Spleen (tissue), 11 donors: ENCODE results near the gene MEI4. TPM values are rescaled to one million over a fixed set of nuclear protein-coding genes. Genes with fewer than 3 reads are reported as not detected.

ENCODE experiments used
- DNase-seq: peaks from one replicate; pipeline ENCODE4 v3.0.0-alpha.2; 2020
- H3K27ac ChIP-seq, 8 donors: fragments of 200-600 bp; sonication (generic) in 7 of 8; 1 replicate in 4 of 8; 2 replicates in 4 of 8; pipeline versions ENCODE4 v1.5.0 to v1.8.0; 2016 to 2021; ENCODE audit warnings: inconsistent platforms in 4 of 8, mild to moderate bottlenecking in 4 of 8, moderate library complexity in 1 of 8
- H3K27me3 ChIP-seq, 7 donors: fragments of 200-600 bp; sonication (generic) in 6 of 7; replicated peaks in 1 of 7; 1 replicate in 4 of 7; 2 replicates in 3 of 7; pipeline versions ENCODE4 v1.5.0 to v1.8.0; 2016 to 2021; ENCODE audit warnings: inconsistent platforms in 3 of 7, mild to moderate bottlenecking in 1 of 7
- H3K36me3 ChIP-seq, 6 donors: fragments of 200-600 bp; sonication (generic) in 5 of 6; 1 replicate in 4 of 6; 2 replicates in 2 of 6; pipeline versions ENCODE4 v1.5.0 to v1.8.0; 2016 to 2021; ENCODE audit warnings: inconsistent platforms in 2 of 6
- H3K4me1 ChIP-seq, 6 donors: fragments of 200-600 bp; sonication (generic) in 5 of 6; 1 replicate in 3 of 6; 2 replicates in 3 of 6; pipeline versions ENCODE4 v1.5.0 to v1.8.0; 2016 to 2021; ENCODE audit warnings: inconsistent platforms in 3 of 6
- H3K4me3 ChIP-seq, 8 donors: fragments of 200-600 bp; sonication (generic) in 7 of 8; 1 replicate in 4 of 8; 2 replicates in 4 of 8; pipeline versions ENCODE4 v1.5.0 to v1.8.0; 2016 to 2021; ENCODE audit warnings: inconsistent platforms in 4 of 8, mild to moderate bottlenecking in 4 of 8, moderate library complexity in 2 of 8
- H3K9me3 ChIP-seq, 8 donors: fragments of 200-600 bp; sonication (generic) in 7 of 8; 1 replicate in 4 of 8; 2 replicates in 4 of 8; pipeline versions ENCODE4 v1.5.0 to v1.8.0; 2016 to 2021; ENCODE audit warnings: inconsistent platforms in 4 of 8
- POLR2A ChIP-seq, 3 donors: fragments of 450-650 bp; IDR thresholded peaks; one replicate each; pipeline ENCODE4 v1.5.1; 2017; ENCODE audit warnings: antibody characterized with exemption in 3 of 3, mild to moderate bottlenecking in 1 of 3
- POLR2AphosphoS5 ChIP-seq, 3 donors: sonication (generic); formaldehyde crosslinking; IDR thresholded peaks; one replicate each; pipeline ENCODE4 v1.5.1; 2017; ENCODE audit warnings: antibody characterized with exemption in 3 of 3
- WGBS, 5 donors: extraction: QIAGEN DNeasy Blood & Tissue Kit in 3 of 5; methylation state at CpG; one replicate each; pipeline versions ENCODE4 v1.1.5 to v1.1.7; 2013 to 2018; 5-methylcytosine and 5-hydroxymethylcytosine counted together
- intact Hi-C: fragments of 100-400 bp; cut with DNase I; formaldehyde crosslinking; loops from one replicate; pipeline ENCODE4 v1.15.0; 2023; ENCODE audit warnings: low total_unique reads
- polyA plus RNA-seq, 3 donors: library from polyadenylated mRNA; stranded (reverse); fragments of 200-250 nt; gene quantifications; one replicate each; pipeline ENCODE4 v1.2.1, GENCODE V29; 2013
- total RNA-seq, 7 donors: library from RNA; depleted of rRNA in 3 of 7; stranded (reverse); fragments of >200 nt in 3 of 7; fragmentation: NEBNext Ultra II Directional in 4 of 7; extraction: Animal tissue kit (Norgen Biotek cat#: 25700) in 4 of 7; gene quantifications; one replicate each; pipeline versions ENCODE4 v1.1.0 to v1.2.1, GENCODE V29; 2016 to 2021
- TF ChIP-seq, protein P1 (sequence below), 11 experiments: fragments of 200-600 bp in 7 of 11; fragments of 450-650 bp in 4 of 11; sonication (generic) in 4 of 11; IDR thresholded peaks in 8 of 11; conservative IDR thresholded peaks in 3 of 11; 1 replicate in 7 of 11; 2 replicates in 4 of 11; pipeline versions ENCODE4 v1.4.0 to v1.8.0; 2016 to 2021; ENCODE audit warnings: antibody characterized with exemption in 11 of 11, inconsistent platforms in 4 of 11, mild to moderate bottlenecking in 1 of 11
- donor health status: healthy with polysubstance abuse.
- donor health status: DM: no; HTN: no; CAD: no; lungs with moderate emphysema.
- donor health status: DM: no; HTN: no; CAD: no.
- donor health status: Bipolar disorder and iron deficiency.
- donor health status: healthy.
- donor health status: DM: no; HTN: no; CAD: no.
- donor health status: DM: yes; HTN: yes; CAD: no.

MEI4 gene
- total and polyA plus RNA-seq, 10 donors = 0.03 to 0.26 TPM; not detected in 8

DNA sequence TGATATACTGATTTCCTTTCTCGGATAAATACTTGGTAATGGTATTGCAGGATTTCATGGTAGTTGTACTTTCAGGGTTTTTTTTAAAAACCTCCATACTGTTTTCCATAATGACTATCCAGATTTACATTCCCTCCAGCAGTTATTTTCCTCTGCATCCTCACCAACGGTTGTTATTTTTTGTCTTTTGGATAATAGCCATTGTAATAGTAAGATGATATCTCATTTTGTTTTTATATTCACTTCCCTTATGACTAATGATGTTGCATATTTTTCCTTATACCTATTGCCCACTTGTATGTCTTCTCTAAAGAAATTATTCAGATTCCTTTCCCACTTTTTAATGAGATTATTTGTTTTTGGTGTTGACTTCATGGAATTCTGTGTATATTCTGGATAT lies 231.0 kb downstream of the MEI4 start:
- TF ChIP-seq, protein P1, sequence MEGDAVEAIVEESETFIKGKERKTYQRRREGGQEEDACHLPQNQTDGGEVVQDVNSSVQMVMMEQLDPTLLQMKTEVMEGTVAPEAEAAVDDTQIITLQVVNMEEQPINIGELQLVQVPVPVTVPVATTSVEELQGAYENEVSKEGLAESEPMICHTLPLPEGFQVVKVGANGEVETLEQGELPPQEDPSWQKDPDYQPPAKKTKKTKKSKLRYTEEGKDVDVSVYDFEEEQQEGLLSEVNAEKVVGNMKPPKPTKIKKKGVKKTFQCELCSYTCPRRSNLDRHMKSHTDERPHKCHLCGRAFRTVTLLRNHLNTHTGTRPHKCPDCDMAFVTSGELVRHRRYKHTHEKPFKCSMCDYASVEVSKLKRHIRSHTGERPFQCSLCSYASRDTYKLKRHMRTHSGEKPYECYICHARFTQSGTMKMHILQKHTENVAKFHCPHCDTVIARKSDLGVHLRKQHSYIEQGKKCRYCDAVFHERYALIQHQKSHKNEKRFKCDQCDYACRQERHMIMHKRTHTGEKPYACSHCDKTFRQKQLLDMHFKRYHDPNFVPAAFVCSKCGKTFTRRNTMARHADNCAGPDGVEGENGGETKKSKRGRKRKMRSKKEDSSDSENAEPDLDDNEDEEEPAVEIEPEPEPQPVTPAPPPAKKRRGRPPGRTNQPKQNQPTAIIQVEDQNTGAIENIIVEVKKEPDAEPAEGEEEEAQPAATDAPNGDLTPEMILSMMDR (IDR thresholded peaks at IDR 0.05 in 8 of 11, conservative IDR thresholded peaks at IDR 0.05 in 3 of 11) = no peak
- TF ChIP-seq POLR2A (IDR thresholded peaks at IDR 0.05) (no peak), POLR2AphosphoS5 (IDR thresholded peaks at IDR 0.05) (no peak)
- Histone ChIP-seq H3K36me3 (no peaks in the 10 kb centered on the region), H3K4me3 (no peak overlapping the region), H3K4me1 (no peaks in the 10 kb centered on the region), H3K27ac (no peak overlapping the region), H3K9me3 (peaks cover 0 to 26% (median 11%) of the 10 kb centered on the region in 8 donors), H3K27me3 (no peaks in the 10 kb centered on the region)
- DNase-seq = no peak
- intact Hi-C loops = no loop called here
- 77 to 86% (median 78%) methylated on average over 2 of the region's 2 CpGs for WGBS, 5 donors

DNA sequence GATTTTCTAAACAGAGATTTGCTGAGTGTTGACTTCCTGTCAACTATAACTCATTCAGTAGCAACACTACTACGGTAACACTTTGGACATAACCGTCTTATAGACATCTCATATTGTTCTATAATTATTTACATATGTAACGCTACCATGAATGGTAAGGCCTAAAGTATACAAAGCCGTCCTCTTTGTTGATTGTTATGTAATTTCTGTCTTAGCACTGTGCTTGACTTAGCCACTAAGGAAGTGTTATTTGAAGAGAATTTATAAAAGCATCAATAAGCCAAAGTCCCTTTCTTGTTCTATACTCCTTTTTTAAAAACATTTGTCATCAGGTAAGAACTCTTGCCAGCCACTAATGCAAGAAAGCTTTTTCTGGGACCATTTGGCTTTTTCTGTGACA lies 240.6 kb downstream of the MEI4 start:
- DNase-seq = no peak
- Histone ChIP-seq H3K27ac (no peak overlapping the region), H3K4me3 (no peak overlapping the region), H3K27me3 (no peaks in the 10 kb centered on the region), H3K4me1 (no peaks in the 10 kb centered on the region), H3K36me3 (no peaks in the 10 kb centered on the region), H3K9me3 (peaks cover 3 to 53% (median 45%) of the 10 kb centered on the region in 8 donors)
- TF ChIP-seq POLR2A (IDR thresholded peaks at IDR 0.05) (no peak), POLR2AphosphoS5 (IDR thresholded peaks at IDR 0.05) (no peak)
- TF ChIP-seq, protein P1 (IDR thresholded peaks at IDR 0.05 in 8 of 11, conservative IDR thresholded peaks at IDR 0.05 in 3 of 11) = no peak
- intact Hi-C loops = no loop called here
- 62 to 73% (median 64%) methylated on average over 4 of the region's 4 CpGs for WGBS, 5 donors

DNA sequence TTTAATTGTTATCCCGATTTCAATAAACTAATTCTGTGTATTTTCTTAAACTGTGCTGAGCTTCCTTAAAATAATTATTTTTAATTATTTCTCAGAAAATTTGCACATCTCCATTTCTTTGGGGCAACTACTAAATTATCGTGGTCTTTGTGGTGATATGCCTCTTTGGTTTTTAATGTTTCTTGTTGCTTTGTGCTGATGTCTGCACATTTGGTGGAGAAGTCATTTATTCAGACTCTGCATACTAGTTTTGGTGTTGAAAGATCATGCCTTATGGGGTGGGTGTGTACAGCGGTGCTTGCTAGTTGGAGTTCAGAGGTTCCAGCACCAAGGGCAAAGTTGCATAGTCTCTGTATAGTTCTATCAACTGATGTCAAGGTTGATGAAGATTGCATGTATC lies 253.2 kb downstream of the MEI4 start:
- intact Hi-C loops = no loop called here
- Histone ChIP-seq H3K4me1 (no peaks in the 10 kb centered on the region), H3K27ac (no peak overlapping the region), H3K4me3 (no peak overlapping the region), H3K27me3 (no peaks in the 10 kb centered on the region), H3K9me3 (peaks cover 0 to 69% (median 32%) of the 10 kb centered on the region in 8 donors), H3K36me3 (no peaks in the 10 kb centered on the region)
- TF ChIP-seq POLR2AphosphoS5 (IDR thresholded peaks at IDR 0.05) (no peak), POLR2A (IDR thresholded peaks at IDR 0.05) (no peak)
- TF ChIP-seq, protein P1 (IDR thresholded peaks at IDR 0.05 in 8 of 11, conservative IDR thresholded peaks at IDR 0.05 in 3 of 11) = no peak
- DNase-seq = no peak
- WGBS, 5 donors = 82 to 91% (median 86%) methylated on average over 3 of the region's 3 CpGs

DNA sequence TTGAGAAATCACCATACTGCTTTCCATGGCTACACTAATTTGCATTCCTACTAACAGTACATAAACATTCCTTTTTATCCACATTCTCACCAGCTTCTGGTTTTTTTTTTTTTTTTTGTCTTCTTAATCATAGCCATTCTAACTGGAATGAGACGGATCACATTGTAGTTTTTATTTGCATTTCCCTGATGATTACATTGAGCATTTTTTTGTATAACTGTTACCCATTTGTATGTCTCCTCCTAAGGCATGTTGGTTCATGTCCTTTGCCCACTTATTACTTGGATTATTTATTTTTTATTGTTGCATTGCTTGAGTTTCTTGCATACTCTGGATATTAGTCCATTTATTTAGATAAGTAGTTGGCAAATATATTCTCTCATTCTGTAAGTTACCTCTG lies 258.0 kb downstream of the MEI4 start:
- TF ChIP-seq, protein P1 (IDR thresholded peaks at IDR 0.05 in 8 of 11, conservative IDR thresholded peaks at IDR 0.05 in 3 of 11) = no peak
- TF ChIP-seq POLR2AphosphoS5 (IDR thresholded peaks at IDR 0.05) (no peak), POLR2A (IDR thresholded peaks at IDR 0.05) (no peak)

More for the DNA sequence above, 258.0 kb downstream of the MEI4 start:
- Histone ChIP-seq H3K9me3 (peaks cover 0 to 75% (median 46%) of the 10 kb centered on the region in 8 donors), H3K36me3 (no peaks in the 10 kb centered on the region), H3K4me1 (no peaks in the 10 kb centered on the region), H3K27ac (no peak overlapping the region), H3K27me3 (no peaks in the 10 kb centered on the region), H3K4me3 (no peak overlapping the region)
- DNase-seq = no peak
- WGBS, 5 donors = 71 to 92% (median 79%) methylated on average over 1 of the region's 1 CpG
- intact Hi-C loops = no loop called here
